Glutamatergic neuron (in vitro differentiated cells): ENCODE data around the gene RBFOX2. TPM values are rescaled to one million over a fixed set of nuclear protein-coding genes. Genes with fewer than 3 reads are reported as not detected.
"Not testable (repeated sequence)": the region's sequence is repeated elsewhere in the genome, so short reads cannot be mapped to it uniquely, and the experiment has no call there.

Experiments
- DNase-seq: peaks from one replicate; pipeline ENCODE4 v3.0.0; 2022
- H3K27ac Mint-ChIP-seq: one replicate; pipeline ENCODE4 v1.8.0; 2020; ENCODE audit warnings: mild to moderate bottlenecking, mixed read lengths, inconsistent platforms; ENCODE audit not compliant: unreplicated experiment
- H3K27me3 Mint-ChIP-seq: one replicate; pipeline ENCODE4 v1.8.0; 2020; ENCODE audit warnings: mild to moderate bottlenecking, moderate library complexity, mixed read lengths, inconsistent platforms; ENCODE audit not compliant: unreplicated experiment
- H3K36me3 Mint-ChIP-seq: one replicate; pipeline ENCODE4 v1.8.0; 2020; ENCODE audit warnings: mild to moderate bottlenecking, mixed read lengths, inconsistent platforms; ENCODE audit not compliant: unreplicated experiment
- H3K4me1 Mint-ChIP-seq: one replicate; pipeline ENCODE4 v1.8.0; 2020; ENCODE audit warnings: mild to moderate bottlenecking, low read depth, mixed read lengths, inconsistent platforms; ENCODE audit not compliant: unreplicated experiment
- H3K4me3 Mint-ChIP-seq: one replicate; pipeline ENCODE4 v1.8.0; 2020; ENCODE audit warnings: mild to moderate bottlenecking, mixed read lengths, inconsistent platforms; ENCODE audit not compliant: unreplicated experiment
- H3K9me3 Mint-ChIP-seq: one replicate; pipeline ENCODE4 v1.8.0; 2020; ENCODE audit warnings: mild to moderate bottlenecking, moderate library complexity, mixed read lengths, inconsistent platforms; ENCODE audit not compliant: unreplicated experiment
- total RNA-seq: library from RNA; stranded (reverse); fragmentation: NEBNext Ultra II Directional; extraction: Animal tissue kit (Norgen Biotek cat#: 25700); gene quantifications from one replicate; pipeline ENCODE4 v1.2.1, GENCODE V29; 2021; ENCODE audit not compliant: unreplicated experiment
- TF ChIP-seq, protein P1 (sequence below): fragments of 200-600 bp; sonication (generic); IDR thresholded peaks from one replicate; pipeline ENCODE4 v1.5.0; 2021; ENCODE audit not compliant: partially characterized antibody, unreplicated experiment

RBFOX2 gene
- total RNA-seq, 1 donor from 2014 or later, result 380 TPM

DNA sequence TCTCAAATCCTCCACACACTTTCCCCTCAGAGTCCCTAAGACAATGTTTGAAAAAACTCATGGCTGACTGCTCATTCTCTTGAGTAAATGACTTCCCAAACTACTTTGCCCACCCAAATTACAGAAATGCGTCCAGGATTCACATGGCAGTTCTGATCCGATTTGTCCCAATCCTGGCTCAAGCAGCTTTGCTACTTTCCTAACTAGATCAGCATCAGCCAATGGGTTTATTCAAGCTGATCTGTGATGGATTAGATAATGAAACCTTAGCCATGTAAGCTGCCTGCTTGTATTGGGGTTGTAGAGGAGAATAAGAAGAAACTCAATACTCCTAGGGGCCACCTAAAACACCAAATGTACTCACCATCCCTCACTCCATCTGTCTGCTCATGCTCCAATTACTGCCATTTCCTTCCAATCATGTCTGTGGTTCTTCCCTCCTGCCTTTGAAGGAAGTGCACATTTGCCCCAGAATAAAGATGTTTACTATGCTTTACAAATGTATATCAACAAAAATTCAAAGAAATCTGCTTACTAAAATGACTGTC is 6.9 kb downstream of the RBFOX2 start:
- Mint-ChIP-seq H3K36me3 (no peaks in the 10 kb centered on the region), H3K27ac (peak overlapping the region; percentile 84)

DNA sequence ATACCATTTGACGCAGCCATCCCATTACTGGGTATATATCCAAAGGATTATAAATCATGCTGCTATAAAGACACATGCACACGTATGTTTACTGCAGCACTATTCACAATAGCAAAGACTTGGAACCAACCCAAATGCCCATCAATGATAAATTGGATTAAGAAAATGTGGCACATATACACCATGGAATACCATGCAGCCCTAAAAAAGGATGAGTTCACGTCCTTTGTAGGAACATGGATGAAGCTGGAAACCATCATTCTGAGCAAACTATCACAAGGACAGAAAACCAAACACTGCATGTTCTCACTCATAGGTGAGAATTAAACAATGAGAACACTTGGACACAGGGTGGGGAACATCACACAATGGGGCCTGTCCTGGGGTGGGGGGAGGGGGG is 7.8 kb downstream of the RBFOX2 start:
- peaks cover 51% of the 10 kb centered on the region for H3K4me1 Mint-ChIP-seq
- H3K9me3 Mint-ChIP-seq, H3K36me3 Mint-ChIP-seq, DNase-seq, H3K27me3 Mint-ChIP-seq, H3K4me3 Mint-ChIP-seq, H3K27ac Mint-ChIP-seq: not testable (repeated sequence)

More for the DNA sequence above, 6.9 kb downstream of the RBFOX2 start:
- peaks cover 3% of the 10 kb centered on the region for H3K9me3 Mint-ChIP-seq
- peak overlapping the region; percentile 11 for H3K4me3 Mint-ChIP-seq
- TF ChIP-seq, protein P1, sequence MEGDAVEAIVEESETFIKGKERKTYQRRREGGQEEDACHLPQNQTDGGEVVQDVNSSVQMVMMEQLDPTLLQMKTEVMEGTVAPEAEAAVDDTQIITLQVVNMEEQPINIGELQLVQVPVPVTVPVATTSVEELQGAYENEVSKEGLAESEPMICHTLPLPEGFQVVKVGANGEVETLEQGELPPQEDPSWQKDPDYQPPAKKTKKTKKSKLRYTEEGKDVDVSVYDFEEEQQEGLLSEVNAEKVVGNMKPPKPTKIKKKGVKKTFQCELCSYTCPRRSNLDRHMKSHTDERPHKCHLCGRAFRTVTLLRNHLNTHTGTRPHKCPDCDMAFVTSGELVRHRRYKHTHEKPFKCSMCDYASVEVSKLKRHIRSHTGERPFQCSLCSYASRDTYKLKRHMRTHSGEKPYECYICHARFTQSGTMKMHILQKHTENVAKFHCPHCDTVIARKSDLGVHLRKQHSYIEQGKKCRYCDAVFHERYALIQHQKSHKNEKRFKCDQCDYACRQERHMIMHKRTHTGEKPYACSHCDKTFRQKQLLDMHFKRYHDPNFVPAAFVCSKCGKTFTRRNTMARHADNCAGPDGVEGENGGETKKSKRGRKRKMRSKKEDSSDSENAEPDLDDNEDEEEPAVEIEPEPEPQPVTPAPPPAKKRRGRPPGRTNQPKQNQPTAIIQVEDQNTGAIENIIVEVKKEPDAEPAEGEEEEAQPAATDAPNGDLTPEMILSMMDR, result no peak
- H3K27me3 Mint-ChIP-seq, result no peaks in the 10 kb centered on the region
- peaks cover 48% of the 10 kb centered on the region for H3K4me1 Mint-ChIP-seq
- no peak for DNase-seq

DNA sequence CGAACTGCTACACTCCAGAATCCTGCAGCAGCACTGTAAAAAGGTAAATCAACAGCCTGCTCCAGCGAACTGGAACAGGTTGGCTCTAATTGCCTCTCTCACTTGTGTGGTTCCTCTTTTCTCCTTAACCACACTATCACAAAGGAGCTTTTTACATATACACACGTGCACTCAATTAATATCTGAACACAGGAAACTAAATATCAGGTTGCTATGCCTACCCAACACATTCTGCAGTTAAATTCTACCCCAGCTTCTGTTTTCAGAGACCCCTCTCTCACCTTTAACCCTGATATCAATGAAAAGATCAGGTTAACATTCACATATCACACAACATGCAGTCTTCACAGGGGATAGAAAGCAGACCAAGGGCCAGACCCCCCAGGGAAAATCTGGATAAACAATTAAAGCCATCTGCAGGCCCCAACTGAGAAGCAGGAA is 11.0 kb downstream of the RBFOX2 start:
- TF ChIP-seq, protein P1, result no peak
- Mint-ChIP-seq H3K4me1 (peaks cover 62% of the 10 kb centered on the region), H3K36me3 (no peaks in the 10 kb centered on the region), H3K4me3 (peak overlapping the region; percentile 63), H3K27me3 (peaks cover 2% of the 10 kb centered on the region), H3K9me3 (peaks cover 6% of the 10 kb centered on the region), H3K27ac (peak overlapping the region; percentile 67)
- DNase-seq, result no peak

DNA sequence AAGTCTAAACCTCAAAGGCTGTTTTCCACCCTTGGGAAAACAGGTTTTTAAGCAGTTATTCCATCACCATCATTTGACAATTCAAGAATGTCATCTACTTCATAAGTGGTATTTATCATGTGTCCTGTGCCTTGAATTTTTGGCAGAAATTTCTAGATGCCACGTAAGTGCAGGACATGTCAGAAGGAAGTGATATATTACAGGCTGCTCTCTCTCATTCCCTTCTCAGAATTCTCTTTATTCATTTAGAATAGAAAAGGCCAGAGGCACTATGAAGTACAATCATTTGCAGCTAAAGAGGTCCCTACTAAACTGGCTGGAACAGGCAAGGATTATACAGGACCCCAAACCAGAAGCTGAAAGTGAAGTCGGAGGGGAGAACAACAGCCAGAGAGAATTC is 11.9 kb downstream of the RBFOX2 start:
- H3K27ac Mint-ChIP-seq, result peak overlapping the region; percentile 7
- peaks cover 52% of the 10 kb centered on the region for H3K4me1 Mint-ChIP-seq
- TF ChIP-seq, protein P1, result no peak
- H3K27me3 Mint-ChIP-seq, result peaks cover 2% of the 10 kb centered on the region
- H3K36me3 Mint-ChIP-seq, result no peaks in the 10 kb centered on the region
- DNase-seq, result no peak
- H3K4me3 Mint-ChIP-seq, result no peak overlapping the region
- H3K9me3 Mint-ChIP-seq, result peaks cover 6% of the 10 kb centered on the region

DNA sequence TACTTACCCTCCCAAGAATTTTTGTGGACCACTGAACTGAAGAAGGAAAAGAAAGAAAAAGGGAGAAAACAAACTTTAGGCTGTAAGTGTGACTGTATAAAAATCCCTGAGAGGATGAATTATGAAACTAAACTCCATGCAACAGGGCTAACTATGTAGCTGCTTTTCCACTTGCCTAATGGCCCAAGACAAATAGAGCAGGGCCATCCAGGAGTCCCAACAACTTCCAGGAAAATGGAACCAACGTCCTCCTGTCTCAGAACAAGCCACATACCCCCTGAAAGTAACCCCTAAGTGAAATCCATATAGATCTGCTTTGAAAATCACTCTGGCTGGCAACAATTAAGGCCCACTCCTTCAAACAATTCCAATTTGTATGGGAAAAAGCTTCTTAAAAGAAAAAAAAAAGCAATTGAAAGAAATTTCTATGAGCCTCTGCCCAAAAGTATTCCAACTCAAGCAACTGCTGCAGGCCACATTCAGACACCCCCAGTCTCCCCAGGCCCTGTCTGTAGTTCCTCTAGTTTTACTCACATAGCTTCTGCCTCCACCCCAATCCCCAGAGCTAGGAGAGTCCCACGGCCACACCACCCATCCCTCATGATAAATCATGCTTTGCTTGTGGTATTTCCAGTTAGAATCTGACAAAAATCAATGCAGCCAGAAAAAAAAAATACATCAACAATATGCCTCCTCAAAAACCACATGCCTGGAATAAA is 12.7 kb downstream of the RBFOX2 start:
- DNase-seq, result no peak
- H3K27ac Mint-ChIP-seq, result no peak overlapping the region
- H3K9me3 Mint-ChIP-seq, result peaks cover 6% of the 10 kb centered on the region
- TF ChIP-seq, protein P1, result no peak
- H3K4me3 Mint-ChIP-seq, result peak overlapping the region; percentile 76
- peaks cover 2% of the 10 kb centered on the region for H3K27me3 Mint-ChIP-seq
- peaks cover 51% of the 10 kb centered on the region for H3K4me1 Mint-ChIP-seq
- no peaks in the 10 kb centered on the region for H3K36me3 Mint-ChIP-seq
